Hepatic stellate cell (primary cell): ENCODE measurements around the gene COL5A1.
"Not testable (repeated sequence)": the region's sequence is repeated elsewhere in the genome, so short reads cannot be mapped to it uniquely, and the experiment has no call there.

Source experiments
- DNase-seq: peaks from one replicate; pipeline ENCODE4 v3.0.0; 2011; ENCODE audit warnings: low spot score

The COL5A1 gene

GRCh38 chr9:134657666-134658377, 16.2 kb downstream of the COL5A1 start:
- DNase-seq = no peak

- DNase-seq = no peak
Measured at GRCh38 chr9:134658378-134658955, 16.9 kb downstream of the COL5A1 start.

GRCh38 chr9:134659688-134660131, 18.1 kb downstream of the COL5A1 start:
- no peak for DNase-seq

GRCh38 chr9:134660407-134660806, 18.8 kb downstream of the COL5A1 start:
- DNase-seq = no peak

GRCh38 chr9:134661299-134661698, 19.7 kb downstream of the COL5A1 start:
- no peak for DNase-seq

- peak; percentile 80 for DNase-seq
Measured at GRCh38 chr9:134661791-134662142, 20.2 kb downstream of the COL5A1 start.

- DNase-seq = peak; percentile 92
Measured at GRCh38 chr9:134662143-134662876, 20.7 kb downstream of the COL5A1 start.

GRCh38 chr9:134663084-134663483, 21.5 kb downstream of the COL5A1 start:
- DNase-seq = no peak

GRCh38 chr9:134663753-134664415, 22.3 kb downstream of the COL5A1 start:
- DNase-seq = no peak

GRCh38 chr9:134664446-134664845, 22.8 kb downstream of the COL5A1 start:
- DNase-seq = no peak

GRCh38 chr9:134666208-134666607, 24.6 kb downstream of the COL5A1 start:
- DNase-seq = no peak

GRCh38 chr9:134666831-134667230, 25.2 kb downstream of the COL5A1 start:
- DNase-seq = no peak

GRCh38 chr9:134668977-134669376, 27.4 kb downstream of the COL5A1 start:
- DNase-seq = not testable (repeated sequence)

GRCh38 chr9:134669399-134669955, 27.9 kb downstream of the COL5A1 start:
- DNase-seq = no peak

- peak; percentile 84 for DNase-seq
Measured at GRCh38 chr9:134670042-134670525, 28.5 kb downstream of the COL5A1 start.

GRCh38 chr9:134670851-134671281, 29.3 kb downstream of the COL5A1 start:
- DNase-seq = no peak

- DNase-seq = no peak
Measured at GRCh38 chr9:134671341-134672113, 29.9 kb downstream of the COL5A1 start.

- no peak for DNase-seq
Measured at GRCh38 chr9:134676361-134676760, 34.8 kb downstream of the COL5A1 start.

- DNase-seq = no peak
Measured at GRCh38 chr9:134676886-134677285, 35.3 kb downstream of the COL5A1 start.

- no peak for DNase-seq
Measured at GRCh38 chr9:134677743-134678142, 36.1 kb downstream of the COL5A1 start.

- no peak for DNase-seq
Measured at GRCh38 chr9:134678206-134678605, 36.6 kb downstream of the COL5A1 start.
